Lung (tissue), 12 donors: ENCODE measurements around the gene PLEKHG4B. TPM values are rescaled to one million over a fixed set of nuclear protein-coding genes. Genes with fewer than 3 reads are reported as not detected.

ENCODE experiments used
- ATAC-seq: fragments of 200-7000 bp; cut with Tn5 transposase; one replicate; pipeline ENCODE4 v1.9.1; 2020; ENCODE audit warnings: moderate number of reproducible peaks; ENCODE audit not compliant: insufficient read depth, low FRiP score
- DNase-seq, 3 donors: peaks; one replicate each; pipeline ENCODE4 v3.0.0-alpha.2; 2013 to 2017
- H3K27ac ChIP-seq, 2 donors: one replicate each; pipeline ENCODE4 v1.5.1; 2013; ENCODE audit warnings: mild to moderate bottlenecking in 2 of 2, moderate library complexity in 2 of 2, control low read depth in 1 of 2, inconsistent platforms in 1 of 2, low read depth in 1 of 2, low read length in 1 of 2
- H3K27me3 ChIP-seq, 3 donors: one replicate each; pipeline ENCODE4 v1.5.1; 2013; ENCODE audit warnings: low read length in 2 of 3; ENCODE audit not compliant: control insufficient read depth in 3 of 3, insufficient read depth in 3 of 3
- H3K36me3 ChIP-seq, 4 donors: one replicate each; pipeline ENCODE4 v1.5.1; 2013; ENCODE audit warnings: low read length in 4 of 4, mild to moderate bottlenecking in 1 of 4, moderate library complexity in 1 of 4; ENCODE audit not compliant: control insufficient read depth in 4 of 4, insufficient read depth in 4 of 4
- H3K4me1 ChIP-seq, 5 donors: one replicate each; pipeline ENCODE4 v1.5.1; 2013; ENCODE audit warnings: low read length in 5 of 5, mild to moderate bottlenecking in 2 of 5, moderate library complexity in 1 of 5; ENCODE audit not compliant: control insufficient read depth in 5 of 5, insufficient read depth in 5 of 5
- H3K4me3 ChIP-seq: one replicate; pipeline ENCODE4 v1.5.1; 2013; ENCODE audit warnings: mild to moderate bottlenecking, control low read depth, moderate library complexity
- H3K9ac ChIP-seq, 2 donors: one replicate each; pipeline ENCODE4 v1.5.1; 2013; ENCODE audit warnings: low read length in 2 of 2, control low read depth in 1 of 2; ENCODE audit not compliant: insufficient read depth in 1 of 2
- H3K9me3 ChIP-seq, 4 donors: one replicate each; pipeline ENCODE4 v1.5.1; 2013; ENCODE audit warnings: low read length in 3 of 4, mild to moderate bottlenecking in 1 of 4, moderate library complexity in 1 of 4; ENCODE audit not compliant: control insufficient read depth in 4 of 4, insufficient read depth in 3 of 4
- WGBS, 2 donors: extraction: QIAGEN DNeasy Blood & Tissue Kit; methylation state at CpG; one replicate each; pipeline ENCODE4 v1.1.7; 2013; 5-methylcytosine and 5-hydroxymethylcytosine counted together
- polyA plus RNA-seq, 2 donors: library from polyadenylated mRNA; stranded (reverse); fragments of 200-250 nt; gene quantifications; one replicate each; pipeline ENCODE4 v1.2.1, GENCODE V29; 2013
- total RNA-seq, 2 donors: library from RNA; depleted of rRNA in 1 of 2; stranded (reverse); fragments of >200 nt in 1 of 2; gene quantifications; one replicate each; pipeline ENCODE4 v1.2.1, GENCODE V29; 2014 to 2021
- TF ChIP-seq, protein P1 (sequence below): IDR thresholded peaks from 2 replicates; pipeline ENCODE4 v1.5.1; 2012; ENCODE audit warnings: mild to moderate bottlenecking; ENCODE audit errors: control extremely low read depth, extremely low read depth
- donor health status: control.
- donor health status: control.
- donor health status: Bipolar disorder and iron deficiency.
- donor health status: healthy.
- donor health status: DM: yes; HTN: yes; CAD: no.

Gene PLEKHG4B
- total and polyA plus RNA-seq, 4 donors, result 0.24 to 4.7 (median 3.0) TPM

DNA sequence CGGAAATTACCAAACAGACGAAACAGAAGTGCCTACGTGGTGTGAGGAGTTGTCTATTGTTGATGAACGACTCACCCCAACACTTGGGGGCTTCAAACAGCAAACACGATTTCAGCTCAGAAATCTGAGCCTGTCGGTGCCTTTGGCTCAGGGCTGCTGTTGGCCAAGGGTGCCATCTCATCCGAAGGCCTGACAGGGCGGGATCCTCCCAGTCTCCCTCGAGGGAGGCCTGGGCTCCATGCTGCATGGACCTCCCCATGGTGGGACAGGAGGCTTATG, 100.7 kb downstream of the PLEKHG4B start:
- TF ChIP-seq, protein P1, sequence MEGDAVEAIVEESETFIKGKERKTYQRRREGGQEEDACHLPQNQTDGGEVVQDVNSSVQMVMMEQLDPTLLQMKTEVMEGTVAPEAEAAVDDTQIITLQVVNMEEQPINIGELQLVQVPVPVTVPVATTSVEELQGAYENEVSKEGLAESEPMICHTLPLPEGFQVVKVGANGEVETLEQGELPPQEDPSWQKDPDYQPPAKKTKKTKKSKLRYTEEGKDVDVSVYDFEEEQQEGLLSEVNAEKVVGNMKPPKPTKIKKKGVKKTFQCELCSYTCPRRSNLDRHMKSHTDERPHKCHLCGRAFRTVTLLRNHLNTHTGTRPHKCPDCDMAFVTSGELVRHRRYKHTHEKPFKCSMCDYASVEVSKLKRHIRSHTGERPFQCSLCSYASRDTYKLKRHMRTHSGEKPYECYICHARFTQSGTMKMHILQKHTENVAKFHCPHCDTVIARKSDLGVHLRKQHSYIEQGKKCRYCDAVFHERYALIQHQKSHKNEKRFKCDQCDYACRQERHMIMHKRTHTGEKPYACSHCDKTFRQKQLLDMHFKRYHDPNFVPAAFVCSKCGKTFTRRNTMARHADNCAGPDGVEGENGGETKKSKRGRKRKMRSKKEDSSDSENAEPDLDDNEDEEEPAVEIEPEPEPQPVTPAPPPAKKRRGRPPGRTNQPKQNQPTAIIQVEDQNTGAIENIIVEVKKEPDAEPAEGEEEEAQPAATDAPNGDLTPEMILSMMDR, result no peak
- ATAC-seq (no peak), DNase-seq (no peak)
- Histone ChIP-seq H3K4me1 (peaks cover 0 to 5% (median 3%) of the 10 kb centered on the region in 5 donors), H3K9me3 (no peaks in the 10 kb centered on the region), H3K27ac (peak overlapping the region in 1 of 2 donors; percentile 74), H3K4me3 (no peak overlapping the region), H3K27me3 (peaks cover 0 to 6% (median 3%) of the 10 kb centered on the region in 3 donors), H3K36me3 (no peaks in the 10 kb centered on the region), H3K9ac (no peak overlapping the region)
- WGBS, 2 donors, result 82 to 86% methylated on average over 9 of the region's 9 CpGs

DNA sequence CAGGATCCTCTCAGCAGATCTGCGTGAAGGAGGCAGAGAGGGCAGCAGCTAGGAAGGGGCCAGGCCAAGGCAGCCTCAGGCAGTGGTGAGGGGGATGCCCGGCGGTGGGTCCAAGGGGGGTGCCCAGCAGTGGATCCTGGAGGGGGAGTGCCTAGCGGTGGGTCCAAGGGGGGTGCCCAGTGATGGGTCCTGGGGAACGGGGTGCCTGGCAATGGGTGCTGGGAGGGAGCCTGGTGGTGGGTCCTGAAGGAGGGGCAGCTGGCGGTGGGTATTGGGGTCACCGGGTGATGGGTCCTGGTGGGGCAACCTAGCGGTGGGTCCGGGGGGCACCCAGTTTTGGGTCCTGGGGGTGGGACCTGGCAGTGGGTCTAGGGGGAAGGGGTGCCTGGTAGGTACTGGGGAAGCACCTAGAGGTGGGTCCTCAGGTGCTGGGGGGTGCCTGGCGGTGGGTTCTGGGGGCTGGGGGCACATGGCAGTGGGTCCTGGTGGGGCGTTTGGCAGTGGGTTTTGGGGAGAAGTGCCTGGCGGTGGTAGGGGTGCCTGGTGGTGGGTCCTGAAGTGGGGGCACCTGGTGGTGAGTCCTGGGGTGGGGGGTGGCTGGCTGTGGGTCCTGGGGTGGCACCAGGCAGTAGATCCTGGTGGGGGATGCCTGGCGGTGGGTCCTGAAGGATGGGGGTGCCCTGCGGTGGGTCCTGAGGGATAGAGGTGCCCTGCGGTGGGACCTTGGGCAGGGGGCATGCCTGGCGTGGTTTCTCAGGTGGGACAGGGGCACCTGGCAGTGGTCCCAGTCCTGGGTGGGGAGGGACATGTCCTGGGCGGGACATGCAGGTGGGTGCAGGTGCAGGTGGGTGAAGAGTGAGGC, 101.2 kb downstream of the PLEKHG4B start:
- no peak overlapping the region for H3K9ac ChIP-seq
- H3K27ac ChIP-seq, result peak overlapping the region in 1 of 2 donors; percentile 74
- peaks cover 0 to 6% (median 3%) of the 10 kb centered on the region in 3 donors for H3K27me3 ChIP-seq
- DNase-seq, result no peak
- no peaks in the 10 kb centered on the region for H3K36me3 ChIP-seq
- WGBS, 2 donors, result 91 to 92% methylated on average over 11 to 17 of the region's 17 CpGs
- TF ChIP-seq, protein P1, result no peak
- peaks cover 0 to 5% (median 3%) of the 10 kb centered on the region in 5 donors for H3K4me1 ChIP-seq
- no peak for ATAC-seq
- H3K4me3 ChIP-seq, result no peak overlapping the region
- no peaks in the 10 kb centered on the region for H3K9me3 ChIP-seq

DNA sequence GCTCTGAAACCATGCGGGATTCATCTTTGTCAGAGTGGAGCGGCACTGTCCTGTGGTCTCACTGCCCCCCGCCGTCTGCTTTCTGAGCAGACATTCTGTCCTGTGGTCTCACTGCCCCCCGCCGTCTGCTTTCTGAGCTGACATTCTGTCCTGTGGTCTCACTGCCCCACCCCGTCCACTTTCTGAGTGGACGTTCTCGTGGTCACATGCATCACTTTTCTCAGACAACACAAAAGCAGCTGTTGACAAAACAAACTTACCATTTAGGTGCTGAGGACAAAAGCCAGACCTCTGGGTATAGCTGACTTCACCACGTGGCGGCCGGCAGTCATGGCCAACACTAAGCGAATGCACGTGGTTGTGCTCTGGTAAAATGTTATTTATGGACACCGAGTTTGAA, 102.1 kb downstream of the PLEKHG4B start:
- peaks cover 0 to 5% (median 2%) of the 10 kb centered on the region in 4 donors for H3K36me3 ChIP-seq
- 86 to 87% methylated on average over 15 of the region's 15 CpGs for WGBS, 2 donors
- H3K27me3 ChIP-seq, result peaks cover 0 to 6% (median 3%) of the 10 kb centered on the region in 3 donors
- no peak overlapping the region for H3K9ac ChIP-seq
- peak overlapping the region in 1 of 2 donors; percentile 74 for H3K27ac ChIP-seq
- no peak for ATAC-seq
- TF ChIP-seq, protein P1, result no peak
- H3K4me1 ChIP-seq, result peaks cover 0 to 5% (median 0%) of the 10 kb centered on the region in 5 donors
- no peak overlapping the region for H3K4me3 ChIP-seq
- no peaks in the 10 kb centered on the region for H3K9me3 ChIP-seq
- DNase-seq, result no peak
